Activated naive CD4-positive, alpha-beta T cell treated with anti-CD3 and anti-CD28 coated beads, Interleukin-2, amount 10 ng/mL, durations not matched to agents 7 days and 5 days (primary cell): ENCODE measurements around the gene PSME2.
A peak's percentile ranks its signal among the peaks of the same experiment; 100 is the strongest.

Experiments used
- CTCF ChIA-PET: fragments of 350-600 bp; sonication (Branson Sonifier 250); formaldehyde crosslinking; loops from one replicate; lab custom pipeline; 2021; ENCODE audit warnings: antibody characterized with exemption; lab: Charles Lee
- DNase-seq: peaks from one replicate; pipeline ENCODE4 v3.0.0-alpha.2; 2020
- H3K27ac Mint-ChIP-seq: one replicate; pipeline ENCODE4 v1.8.0; 2021; ENCODE audit warnings: mild to moderate bottlenecking, moderate library complexity, mixed read lengths
- H3K27me3 Mint-ChIP-seq: one replicate; pipeline ENCODE4 v1.8.0; 2021; ENCODE audit warnings: mild to moderate bottlenecking, mixed read lengths
- H3K36me3 Mint-ChIP-seq: one replicate; pipeline ENCODE4 v1.8.0; 2021; ENCODE audit warnings: mixed read lengths
- H3K4me1 Mint-ChIP-seq: one replicate; pipeline ENCODE4 v1.8.0; 2021; ENCODE audit warnings: mixed read lengths
- H3K4me3 Mint-ChIP-seq: one replicate; pipeline ENCODE4 v1.8.0; 2021; ENCODE audit warnings: mild to moderate bottlenecking, moderate library complexity, mixed read lengths
- H3K9me3 Mint-ChIP-seq: one replicate; pipeline ENCODE4 v1.8.0; 2021; ENCODE audit warnings: mixed read lengths

PSME2 gene

DNA sequence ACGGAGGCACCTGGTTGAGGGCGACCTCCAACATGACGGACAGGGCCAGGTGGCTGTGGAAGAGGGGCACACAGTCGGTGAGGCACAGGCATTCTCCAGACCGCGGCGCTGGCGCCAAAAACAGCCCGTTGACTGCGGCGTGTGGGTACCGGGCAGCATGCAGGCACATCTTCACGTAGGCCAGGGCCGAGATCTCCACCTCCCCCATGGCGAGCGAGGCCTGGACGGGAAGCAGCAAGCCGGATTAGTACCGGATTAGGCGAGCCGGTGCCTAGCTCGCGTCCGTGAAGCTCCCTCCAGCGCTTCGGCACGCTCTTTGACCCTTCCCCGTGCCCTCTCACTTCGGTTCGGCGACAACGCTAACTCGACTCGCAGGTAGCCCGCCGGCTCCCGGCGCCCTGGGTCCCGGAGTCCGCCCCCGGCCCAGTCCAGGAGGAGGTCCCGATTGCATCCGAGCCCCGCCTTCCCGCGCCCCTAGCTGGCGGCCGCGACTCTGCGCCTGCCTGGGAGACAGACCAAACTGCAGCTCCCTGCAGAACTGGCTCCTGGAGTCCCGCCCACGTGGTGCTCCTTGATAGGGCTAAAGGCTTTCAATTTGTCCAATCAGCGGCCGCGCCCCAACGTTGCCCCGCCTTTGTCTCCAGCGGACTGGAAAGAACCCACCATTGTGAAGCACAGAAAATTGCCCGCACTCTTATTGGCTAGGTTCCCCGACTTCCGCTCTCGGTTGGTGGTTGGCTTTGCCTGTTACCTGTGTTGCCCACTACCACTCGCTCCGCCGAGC, 5.1 kb downstream of the PSME2 start, which contains the start of gene EMC9:
Gene EMC9, minus strand, starts transcription at position 495 of the 784 bp plus-strand sequence. Its CDS starts 287 bp downstream, at position 208.
- CTCF ChIA-PET, result interaction anchor here (0.7 to 1.7 kb wide), 4 partner anchors 19 to 83 kb away, joined by 3 to 10 read pairs (median 4); partner anchors contain the start of genes IRF9 and PCK2
- Mint-ChIP-seq H3K9me3 (no peaks in the 10 kb centered on the region), H3K27ac (peak within 1 kb of the TSS; percentile 80)

GRCh38 chr14:24139272-24139934, 7.0 kb downstream of the PSME2 start:
- Mint-ChIP-seq H3K27ac (peak overlapping the region; percentile 52), H3K27me3 (no peaks in the 10 kb centered on the region), H3K9me3 (no peaks in the 10 kb centered on the region), H3K36me3 (peaks cover 52% of the 10 kb centered on the region), H3K4me3 (peak overlapping the region; percentile 95), H3K4me1 (peaks cover 66% of the 10 kb centered on the region)
- CTCF ChIA-PET, result no interaction called here
- peak; percentile 52 for DNase-seq

More for the DNA sequence above, 5.1 kb downstream of the PSME2 start, which contains the start of gene EMC9:
- peak within 1 kb of the TSS; percentile 95 for H3K4me3 Mint-ChIP-seq
- H3K27me3 Mint-ChIP-seq, result no peaks in the 10 kb centered on the region
- H3K4me1 Mint-ChIP-seq, result peaks cover 74% of the 10 kb centered on the region
- DNase-seq, result peak; percentile 100
- peaks cover 68% of the 10 kb centered on the region for H3K36me3 Mint-ChIP-seq

DNA sequence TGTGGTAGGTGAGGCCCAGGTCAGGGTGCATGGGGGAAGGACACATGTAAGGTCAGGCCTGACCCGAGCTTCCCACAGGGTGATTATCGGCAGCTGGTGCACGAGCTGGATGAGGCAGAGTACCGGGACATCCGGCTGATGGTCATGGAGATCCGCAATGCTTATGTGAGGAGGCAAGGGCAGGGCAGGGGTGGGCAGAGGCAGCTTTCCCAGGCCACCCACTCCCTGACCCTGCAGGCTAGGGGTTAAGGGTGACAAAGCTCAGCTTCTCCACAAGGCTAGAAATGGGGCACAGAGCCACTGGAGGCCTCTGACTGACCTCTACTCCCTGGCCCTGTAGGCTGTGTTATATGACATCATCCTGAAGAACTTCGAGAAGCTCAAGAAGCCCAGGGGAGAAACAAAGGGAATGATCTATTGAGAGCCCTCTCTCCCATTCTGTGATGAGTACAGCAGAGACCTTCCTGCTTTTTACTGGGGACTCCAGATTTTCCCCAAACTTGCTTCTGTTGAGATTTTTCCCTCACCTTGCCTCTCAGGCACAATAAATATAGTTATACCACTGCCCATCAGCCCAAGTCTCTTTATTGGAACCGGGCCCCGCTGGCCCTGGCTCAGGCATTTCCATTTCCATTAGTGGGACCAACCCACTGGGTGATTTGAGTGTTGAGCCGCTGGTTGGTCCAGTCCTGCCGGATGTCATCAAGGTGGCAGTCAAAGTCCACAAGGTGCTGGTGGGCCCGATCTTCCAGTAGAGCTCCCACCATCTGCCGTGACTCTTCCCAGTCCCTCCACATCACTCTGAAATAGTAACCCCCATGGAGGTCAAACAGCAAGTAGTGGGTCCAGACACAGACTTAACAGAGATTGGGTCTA, 7.8 kb downstream of the PSME2 start:
- H3K27ac Mint-ChIP-seq, result peak overlapping the region; percentile 67

DNA sequence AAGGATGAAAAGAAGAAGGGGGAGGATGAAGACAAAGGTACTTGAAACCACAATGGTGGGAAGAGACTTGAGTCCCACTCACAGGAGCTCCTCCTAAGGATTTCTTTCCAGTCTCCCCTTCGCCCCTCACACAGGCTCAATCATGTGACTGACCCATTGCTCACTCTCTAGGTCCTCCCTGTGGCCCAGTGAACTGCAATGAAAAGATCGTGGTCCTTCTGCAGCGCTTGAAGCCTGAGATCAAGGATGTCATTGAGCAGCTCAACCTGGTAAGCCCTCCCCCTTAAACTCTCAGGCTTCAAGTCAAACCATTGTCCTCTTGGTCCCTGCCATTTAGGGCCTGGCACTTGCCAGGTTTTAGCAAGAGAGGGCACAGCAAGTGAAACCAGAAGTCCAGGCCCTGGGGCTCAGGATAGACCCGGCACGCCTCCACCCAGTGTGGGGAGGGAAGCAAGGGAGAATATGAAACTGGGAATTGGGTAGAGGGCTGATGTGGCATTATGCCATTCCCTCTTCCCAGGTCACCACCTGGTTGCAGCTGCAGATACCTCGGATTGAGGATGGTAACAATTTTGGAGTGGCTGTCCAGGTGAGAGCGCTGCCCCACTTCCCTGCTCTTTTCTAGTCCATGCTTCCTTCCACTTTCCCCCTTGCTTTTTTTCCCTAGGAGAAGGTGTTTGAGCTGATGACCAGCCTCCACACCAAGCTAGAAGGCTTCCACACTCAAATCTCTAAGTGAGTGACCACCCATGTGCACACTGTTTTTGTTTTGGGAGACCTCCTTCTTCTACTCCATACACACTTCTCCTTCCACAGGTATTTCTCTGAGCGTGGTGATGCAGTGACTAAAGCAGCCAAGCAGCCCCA, 8.6 kb downstream of the PSME2 start:
- no peaks in the 10 kb centered on the region for H3K9me3 Mint-ChIP-seq
- peaks cover 58% of the 10 kb centered on the region for H3K4me1 Mint-ChIP-seq
- H3K4me3 Mint-ChIP-seq, result peak overlapping the region; percentile 93
- H3K27me3 Mint-ChIP-seq, result no peaks in the 10 kb centered on the region
- H3K27ac Mint-ChIP-seq, result peak overlapping the region; percentile 93
- peaks cover 39% of the 10 kb centered on the region for H3K36me3 Mint-ChIP-seq
- DNase-seq, result no peak
- CTCF ChIA-PET, result interaction anchor here (0.9 to 4.0 kb wide), 4 partner anchors 8 to 80 kb away, joined by 3 to 16 read pairs (median 4); partner anchors contain the start of genes IRF9, PSME2 and RNF31

More for the DNA sequence above, 7.8 kb downstream of the PSME2 start:
- no peak for DNase-seq
- CTCF ChIA-PET, result no interaction called here
- H3K36me3 Mint-ChIP-seq, result peaks cover 48% of the 10 kb centered on the region
- H3K4me3 Mint-ChIP-seq, result peak overlapping the region; percentile 95
- H3K27me3 Mint-ChIP-seq, result no peaks in the 10 kb centered on the region
- H3K4me1 Mint-ChIP-seq, result peaks cover 61% of the 10 kb centered on the region
- H3K9me3 Mint-ChIP-seq, result no peaks in the 10 kb centered on the region

GRCh38 chr14:24136684-24137528, 9.5 kb downstream of the PSME2 start:
- CTCF ChIA-PET, result interaction anchor here (0.9 to 4.0 kb wide), 8 partner anchors 9 to 79 kb away, joined by 3 to 16 read pairs (median 4); partner anchors contain the start of genes DCAF11, IRF9, NRL and PSME2
- Mint-ChIP-seq H3K36me3 (peaks cover 37% of the 10 kb centered on the region), H3K4me1 (peaks cover 62% of the 10 kb centered on the region), H3K9me3 (no peaks in the 10 kb centered on the region), H3K27me3 (no peaks in the 10 kb centered on the region), H3K4me3 (peak overlapping the region; percentile 93), H3K27ac (peak overlapping the region; percentile 93)
- DNase-seq, result peak; percentile 39

- CTCF ChIA-PET, result interaction anchor here (0.8 to 4.0 kb wide), 8 partner anchors 10 to 78 kb away, joined by 3 to 16 read pairs (median 5); partner anchors contain the start of genes DCAF11, IRF9, NRL and PSME2
- Mint-ChIP-seq H3K4me1 (peaks cover 66% of the 10 kb centered on the region), H3K9me3 (no peaks in the 10 kb centered on the region)
Measured at GRCh38 chr14:24135834-24136683, 10.4 kb downstream of the PSME2 start, which contains the start of gene PSME1. Gene PSME1 (plus strand): TSS chr14:24136194. CDS start chr14:24136263, 69 bp downstream.

GRCh38 chr14:24135584-24135833, 10.9 kb downstream of the PSME2 start:
- DNase-seq, result no peak
- Mint-ChIP-seq H3K4me3 (peak overlapping the region; percentile 93), H3K27me3 (no peaks in the 10 kb centered on the region), H3K27ac (peak overlapping the region; percentile 81), H3K36me3 (peaks cover 37% of the 10 kb centered on the region), H3K4me1 (peaks cover 67% of the 10 kb centered on the region), H3K9me3 (no peaks in the 10 kb centered on the region)
- CTCF ChIA-PET, result interaction anchor here (0.8 to 4.0 kb wide), 6 partner anchors 11 to 59 kb away, joined by 3 to 16 read pairs (median 6); partner anchors contain the start of genes DCAF11, IRF9, NRL and PSME2

More at GRCh38 chr14:24135834-24136683, 10.4 kb downstream of the PSME2 start, which contains the start of gene PSME1:
- peaks cover 37% of the 10 kb centered on the region for H3K36me3 Mint-ChIP-seq
- no peaks in the 10 kb centered on the region for H3K27me3 Mint-ChIP-seq
- H3K4me3 Mint-ChIP-seq, result peak within 1 kb of the TSS; percentile 93
- peak; percentile 96 for DNase-seq
- peak within 1 kb of the TSS; percentile 93 for H3K27ac Mint-ChIP-seq

GRCh38 chr14:24133735-24134134, 12.7 kb downstream of the PSME2 start:
- CTCF ChIA-PET, result interaction anchor here (0.6 to 4.0 kb wide), 6 partner anchors 9 to 76 kb away, joined by 3 to 16 read pairs (median 5); partner anchors contain the start of genes PSME2 and RNF31
- peaks cover 56% of the 10 kb centered on the region for H3K4me1 Mint-ChIP-seq
- no peak overlapping the region for H3K27ac Mint-ChIP-seq
- no peaks in the 10 kb centered on the region for H3K27me3 Mint-ChIP-seq
- H3K36me3 Mint-ChIP-seq, result peaks cover 25% of the 10 kb centered on the region
- no peaks in the 10 kb centered on the region for H3K9me3 Mint-ChIP-seq
- no peak for DNase-seq
- H3K4me3 Mint-ChIP-seq, result no peak overlapping the region

DNA sequence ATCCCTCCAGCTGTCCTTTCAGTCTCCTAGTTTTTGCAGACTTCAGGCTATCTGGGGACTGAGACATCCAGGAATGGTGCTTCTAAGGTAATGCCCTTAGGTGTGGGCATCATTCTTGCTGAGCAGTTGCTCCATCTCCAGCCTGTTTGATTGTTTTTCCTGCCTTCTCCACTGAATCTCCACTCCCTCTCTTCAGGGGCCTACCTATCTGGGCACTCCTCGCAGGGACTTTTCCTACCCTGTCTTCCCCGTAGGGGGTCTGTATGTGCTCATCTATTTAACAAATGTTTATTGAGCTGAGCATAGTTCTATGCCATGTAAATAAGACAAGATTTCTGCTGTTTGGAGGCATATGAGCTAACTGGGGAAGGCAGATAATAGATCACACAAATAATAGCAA, 13.4 kb downstream of the PSME2 start:
- H3K4me1 Mint-ChIP-seq, result peaks cover 51% of the 10 kb centered on the region
- H3K9me3 Mint-ChIP-seq, result no peaks in the 10 kb centered on the region
- peak overlapping the region; percentile 78 for H3K27ac Mint-ChIP-seq
- H3K27me3 Mint-ChIP-seq, result no peaks in the 10 kb centered on the region
- no peak overlapping the region for H3K4me3 Mint-ChIP-seq
- DNase-seq, result no peak
- peaks cover 17% of the 10 kb centered on the region for H3K36me3 Mint-ChIP-seq
- CTCF ChIA-PET, result interaction anchor here (1.0 to 1.3 kb wide), 3 partner anchors 17 to 75 kb away, joined by 3 to 4 read pairs (median 3); no protein-coding TSS in a partner anchor

GRCh38 chr14:24132061-24132685, 14.2 kb downstream of the PSME2 start:
- DNase-seq, result peak; percentile 42
- Mint-ChIP-seq H3K4me3 (peak overlapping the region; percentile 2), H3K36me3 (peaks cover 11% of the 10 kb centered on the region), H3K4me1 (peaks cover 43% of the 10 kb centered on the region), H3K27ac (peak overlapping the region; percentile 78), H3K9me3 (no peaks in the 10 kb centered on the region), H3K27me3 (no peaks in the 10 kb centered on the region)
- CTCF ChIA-PET, result interaction anchor here (1.0 to 1.3 kb wide), 3 partner anchors 16 to 74 kb away, joined by 3 to 4 read pairs (median 3); no protein-coding TSS in a partner anchor

GRCh38 chr14:24131549-24131966, 14.9 kb downstream of the PSME2 start:
- Mint-ChIP-seq H3K27me3 (no peaks in the 10 kb centered on the region), H3K36me3 (peaks cover 5% of the 10 kb centered on the region), H3K4me1 (peaks cover 37% of the 10 kb centered on the region), H3K9me3 (no peaks in the 10 kb centered on the region), H3K4me3 (no peak overlapping the region), H3K27ac (no peak overlapping the region)
- no peak for DNase-seq
- CTCF ChIA-PET, result interaction anchor here (1.0 to 1.2 kb wide), 2 partner anchors 15 to 23 kb away, joined by 3 to 4 read pairs; no protein-coding TSS in a partner anchor
